Coronary artery (tissue), 2 donors: Measurements from ENCODE around the gene NAGLU.

Source experiments
- DNase-seq: peaks from one replicate; pipeline ENCODE4 v3.0.0-alpha.2; 2017; ENCODE audit warnings: low spot score
- H3K27ac ChIP-seq, 2 donors: fragments of 200-600 bp; sonication (generic); one replicate each; pipeline ENCODE4 v1.5.1; 2016 to 2019
- H3K4me3 ChIP-seq: fragments of 200-600 bp; sonication (generic); 2 replicates; pipeline ENCODE4 v1.5.1; 2016; ENCODE audit warnings: mild to moderate bottlenecking, moderate library complexity
- TF ChIP-seq, protein P1 (sequence below): fragments of 200-600 bp; sonication (generic); IDR thresholded peaks from one replicate; pipeline ENCODE4 v1.5.1; 2019; ENCODE audit warnings: antibody characterized with exemption

Gene NAGLU

DNA sequence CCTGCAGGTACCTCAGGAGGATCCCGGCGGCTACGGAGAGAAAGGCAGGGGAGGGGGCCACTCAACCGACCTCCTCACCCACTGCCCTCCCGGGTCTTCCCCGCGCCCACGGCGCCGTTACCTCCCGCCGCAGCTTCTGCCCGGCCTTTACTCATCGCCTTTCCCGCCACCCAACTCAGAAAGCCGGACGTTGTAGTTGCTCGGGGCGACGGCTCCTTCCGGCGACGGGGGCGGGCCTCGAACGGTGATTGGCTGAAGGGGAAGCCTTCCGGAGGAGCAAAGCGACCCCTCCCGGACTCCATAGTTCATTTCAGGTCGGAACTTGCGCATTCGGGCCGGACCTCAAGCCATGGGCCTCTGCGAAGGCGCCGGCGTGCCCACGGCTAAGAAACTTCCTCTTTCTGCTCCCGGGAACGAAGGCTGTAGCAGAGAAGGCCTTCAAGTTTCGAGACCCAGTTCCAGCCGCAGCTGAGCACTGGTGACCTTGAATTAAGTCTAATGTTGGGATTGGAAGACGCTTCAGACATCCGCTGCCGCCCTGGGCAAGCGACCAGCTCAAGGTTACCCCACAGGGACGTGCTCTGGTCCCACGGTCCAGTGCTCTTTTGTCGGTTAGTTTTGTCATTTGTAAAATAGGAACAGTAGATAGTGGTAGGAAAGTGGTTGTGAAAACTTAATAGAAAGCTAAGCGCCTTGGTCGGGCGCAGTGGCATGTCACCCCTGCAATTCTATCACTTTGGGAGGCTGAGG is 41.7 kb downstream of the NAGLU start, which contains the start of gene PSMC3IP:
TSS of gene PSMC3IP (minus strand) at position 198 of the 750 bp plus-strand sequence. CDS start at position 155, 43 bp downstream.
- DNase-seq, result peak; percentile 97
- TF ChIP-seq, protein P1, sequence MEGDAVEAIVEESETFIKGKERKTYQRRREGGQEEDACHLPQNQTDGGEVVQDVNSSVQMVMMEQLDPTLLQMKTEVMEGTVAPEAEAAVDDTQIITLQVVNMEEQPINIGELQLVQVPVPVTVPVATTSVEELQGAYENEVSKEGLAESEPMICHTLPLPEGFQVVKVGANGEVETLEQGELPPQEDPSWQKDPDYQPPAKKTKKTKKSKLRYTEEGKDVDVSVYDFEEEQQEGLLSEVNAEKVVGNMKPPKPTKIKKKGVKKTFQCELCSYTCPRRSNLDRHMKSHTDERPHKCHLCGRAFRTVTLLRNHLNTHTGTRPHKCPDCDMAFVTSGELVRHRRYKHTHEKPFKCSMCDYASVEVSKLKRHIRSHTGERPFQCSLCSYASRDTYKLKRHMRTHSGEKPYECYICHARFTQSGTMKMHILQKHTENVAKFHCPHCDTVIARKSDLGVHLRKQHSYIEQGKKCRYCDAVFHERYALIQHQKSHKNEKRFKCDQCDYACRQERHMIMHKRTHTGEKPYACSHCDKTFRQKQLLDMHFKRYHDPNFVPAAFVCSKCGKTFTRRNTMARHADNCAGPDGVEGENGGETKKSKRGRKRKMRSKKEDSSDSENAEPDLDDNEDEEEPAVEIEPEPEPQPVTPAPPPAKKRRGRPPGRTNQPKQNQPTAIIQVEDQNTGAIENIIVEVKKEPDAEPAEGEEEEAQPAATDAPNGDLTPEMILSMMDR, result no peak
- Histone ChIP-seq H3K27ac (peak within 1 kb of the TSS; percentile 80 to 91), H3K4me3 (peak within 1 kb of the TSS; percentile 77)

DNA sequence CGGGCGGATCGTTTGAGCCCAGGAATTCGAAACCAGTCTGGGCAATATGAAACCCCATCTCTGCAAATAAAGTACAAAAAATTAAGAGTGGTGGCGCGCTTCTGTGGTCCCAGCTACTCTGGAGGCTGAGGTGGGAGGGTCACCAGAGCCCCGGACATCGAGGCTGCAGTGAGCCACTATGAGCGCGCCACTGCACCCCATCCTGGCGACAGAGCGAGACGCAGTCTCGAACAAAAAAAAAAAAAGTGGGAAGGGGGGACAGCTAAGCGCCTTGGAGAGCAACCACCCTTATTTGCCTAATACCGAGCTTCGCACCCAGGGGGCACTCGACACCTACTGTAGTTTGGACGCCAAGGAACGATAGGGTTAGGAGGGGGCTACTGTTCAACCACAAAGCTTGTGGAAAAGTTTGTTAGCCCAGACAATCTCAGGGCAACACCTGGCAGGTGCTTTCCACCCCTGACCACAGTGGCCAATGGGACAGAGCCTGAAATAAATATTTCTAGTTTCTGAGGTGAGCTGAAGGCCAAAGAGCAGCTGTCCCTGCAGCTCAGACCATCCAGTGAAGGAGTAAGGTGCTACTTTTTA is 42.3 kb downstream of the NAGLU start:
- H3K27ac ChIP-seq, result peak overlapping the region; percentile 80 to 91
- DNase-seq, result no peak
- TF ChIP-seq, protein P1, result peak; percentile 59
- peak overlapping the region; percentile 77 for H3K4me3 ChIP-seq

DNA sequence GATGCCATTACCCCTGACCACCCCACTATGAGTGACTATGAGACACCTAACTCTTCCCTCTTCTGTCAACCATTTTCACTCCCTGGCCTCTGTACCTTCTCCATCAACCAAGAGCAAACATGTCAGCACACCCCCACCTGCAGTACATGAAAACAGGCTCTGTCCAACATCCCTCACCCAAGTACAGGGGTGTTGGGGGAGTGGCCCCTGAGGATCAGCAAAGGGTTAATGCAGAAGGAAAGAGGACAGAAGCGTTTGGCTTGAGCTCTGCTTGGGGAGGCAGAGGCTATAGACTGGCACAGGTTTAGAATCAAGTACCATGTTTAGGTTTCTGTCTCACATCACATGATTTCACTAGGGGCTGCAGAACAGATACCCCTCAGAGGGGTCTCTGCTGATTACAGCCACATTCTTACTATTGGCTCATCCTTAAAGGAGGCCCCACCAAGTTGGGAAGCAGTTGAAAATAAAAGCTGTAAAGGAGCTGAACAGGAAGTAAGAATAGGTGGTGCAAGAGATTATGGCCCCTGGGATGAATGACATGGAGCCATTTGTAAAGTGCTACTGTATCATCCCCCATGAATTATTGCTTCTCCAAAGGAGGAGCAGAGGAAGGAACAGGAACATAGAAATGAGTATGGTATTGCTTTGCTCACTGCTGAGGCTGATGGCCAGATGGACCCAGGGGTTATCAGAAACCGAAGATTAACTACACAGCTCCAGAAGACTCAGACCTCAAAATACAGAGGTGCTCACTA is 43.9 kb downstream of the NAGLU start:
- no peak overlapping the region for H3K4me3 ChIP-seq
- TF ChIP-seq, protein P1, result no peak
- H3K27ac ChIP-seq, result no peak overlapping the region
- no peak for DNase-seq

DNA sequence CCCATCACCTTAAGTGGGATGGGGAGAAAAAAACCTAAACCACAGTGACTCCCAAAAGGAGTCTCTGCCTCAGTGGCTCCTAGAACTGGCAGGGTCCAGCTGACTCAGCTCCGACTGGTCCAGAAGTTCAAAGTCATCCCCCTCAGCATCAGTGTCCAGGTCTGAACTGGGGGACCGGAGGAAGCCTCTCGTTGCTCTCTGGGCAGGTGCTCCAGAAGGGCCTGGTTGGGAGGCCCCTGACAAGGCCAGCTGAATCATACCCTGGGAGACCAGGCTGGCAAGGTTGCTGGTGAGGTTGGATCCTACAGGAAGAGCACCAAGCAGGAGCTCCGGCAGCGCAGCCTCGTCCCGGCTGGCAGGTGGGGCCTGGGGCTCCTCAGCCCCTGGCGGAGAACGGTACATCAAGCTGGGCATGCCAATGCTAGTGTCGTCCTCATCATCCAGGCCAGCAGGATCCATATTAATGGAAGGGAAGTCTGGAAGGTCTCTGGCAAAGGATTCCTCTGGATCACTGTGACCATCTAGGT is 45.8 kb downstream of the NAGLU start:
- Histone ChIP-seq H3K27ac (no peak overlapping the region), H3K4me3 (no peak overlapping the region)
- TF ChIP-seq, protein P1, result no peak
- no peak for DNase-seq

- no peak overlapping the region for H3K4me3 ChIP-seq
- no peak overlapping the region for H3K27ac ChIP-seq
- peak; percentile 31 for DNase-seq
- TF ChIP-seq, protein P1, result no peak
These were observed 48.8 kb downstream of the NAGLU start for GRCh38 chr17:42584880-42585279.

GRCh38 chr17:42585353-42585752 is 49.3 kb downstream of the NAGLU start:
- no peak for DNase-seq
- H3K4me3 ChIP-seq, result no peak overlapping the region
- H3K27ac ChIP-seq, result no peak overlapping the region
- TF ChIP-seq, protein P1, result no peak
